IgD-negative memory B cell (primary cell): Measurements from ENCODE around the gene UGT1A10. TPM values are rescaled to one million over a fixed set of nuclear protein-coding genes. Genes with fewer than 3 reads are reported as not detected.
"Not testable (repeated sequence)": the region's sequence is repeated elsewhere in the genome, so short reads cannot be mapped to it uniquely, and the experiment has no call there.

ENCODE experiments used
- H3K27ac Mint-ChIP-seq, 3 donors: one replicate each; pipeline ENCODE4 v1.8.0; 2020 to 2022; ENCODE audit warnings: mild to moderate bottlenecking in 3 of 3, mixed read lengths in 3 of 3, moderate library complexity in 1 of 3
- H3K27me3 Mint-ChIP-seq: one replicate; pipeline ENCODE4 v1.8.0; 2021; ENCODE audit warnings: mixed read lengths
- H3K36me3 Mint-ChIP-seq: one replicate; pipeline ENCODE4 v1.8.0; 2020; ENCODE audit warnings: mild to moderate bottlenecking, mixed read lengths
- H3K4me1 Mint-ChIP-seq, 3 donors: one replicate each; pipeline ENCODE4 v1.8.0; 2020 to 2022; ENCODE audit warnings: mixed read lengths in 3 of 3, mild to moderate bottlenecking in 1 of 3
- H3K4me3 Mint-ChIP-seq, 4 donors: one replicate each; pipeline ENCODE4 v1.8.0; 2020 to 2022; ENCODE audit warnings: mild to moderate bottlenecking in 4 of 4, mixed read lengths in 4 of 4, moderate library complexity in 3 of 4
- H3K9me3 Mint-ChIP-seq, 3 donors: one replicate each; pipeline ENCODE4 v1.8.0; 2020 to 2021; ENCODE audit warnings: mixed read lengths in 3 of 3, mild to moderate bottlenecking in 1 of 3
- polyA plus RNA-seq: library from polyadenylated mRNA; unstranded; fragments of 300-500 nt; fragmentation: Illumina TruSeq; gene quantifications from one replicate; pipeline ENCODE4 v1.2.3, GENCODE V29; 2021

UGT1A10 gene
- polyA plus RNA-seq, 1 donor from 2014 or later, result not detected

GRCh38 chr2:233693963-233694362 lies 57.7 kb downstream of the UGT1A10 start:
- no peaks in the 10 kb centered on the region for H3K4me1 Mint-ChIP-seq
- H3K9me3 Mint-ChIP-seq, result peaks cover 0 to 2% (median 0%) of the 10 kb centered on the region in 3 donors
- no peak overlapping the region for H3K27ac Mint-ChIP-seq
- H3K36me3 Mint-ChIP-seq, result peaks cover 3% of the 10 kb centered on the region
- H3K27me3 Mint-ChIP-seq, result peaks cover 1% of the 10 kb centered on the region
- H3K4me3 Mint-ChIP-seq, result no peak overlapping the region

GRCh38 chr2:233698740-233699139 lies 62.5 kb downstream of the UGT1A10 start:
- no peaks in the 10 kb centered on the region for H3K27me3 Mint-ChIP-seq
- peaks cover 3% of the 10 kb centered on the region for H3K36me3 Mint-ChIP-seq
- H3K4me1 Mint-ChIP-seq, result no peaks in the 10 kb centered on the region
- H3K9me3 Mint-ChIP-seq, result peaks cover 0 to 2% (median 0%) of the 10 kb centered on the region in 3 donors
- H3K27ac Mint-ChIP-seq, result no peak overlapping the region
- H3K4me3 Mint-ChIP-seq, result no peak overlapping the region

GRCh38 chr2:233699424-233700027 lies 63.3 kb downstream of the UGT1A10 start:
- Mint-ChIP-seq H3K27ac (no peak overlapping the region), H3K27me3 (no peaks in the 10 kb centered on the region), H3K4me3 (no peak overlapping the region), H3K36me3 (peaks cover 3% of the 10 kb centered on the region), H3K4me1 (no peaks in the 10 kb centered on the region), H3K9me3 (peaks cover 0 to 4% (median 2%) of the 10 kb centered on the region in 3 donors)

- H3K36me3 Mint-ChIP-seq, result peaks cover 3% of the 10 kb centered on the region
- H3K4me1 Mint-ChIP-seq, result no peaks in the 10 kb centered on the region
- peaks cover 0 to 4% (median 2%) of the 10 kb centered on the region in 3 donors for H3K9me3 Mint-ChIP-seq
- no peak overlapping the region for H3K4me3 Mint-ChIP-seq
- peaks cover 2% of the 10 kb centered on the region for H3K27me3 Mint-ChIP-seq
- no peak overlapping the region for H3K27ac Mint-ChIP-seq
Observed at GRCh38 chr2:233700028-233700635, 63.9 kb downstream of the UGT1A10 start.

GRCh38 chr2:233700842-233701241 lies 64.6 kb downstream of the UGT1A10 start:
- H3K27ac Mint-ChIP-seq, H3K4me1 Mint-ChIP-seq, H3K36me3 Mint-ChIP-seq, H3K9me3 Mint-ChIP-seq, H3K27me3 Mint-ChIP-seq, H3K4me3 Mint-ChIP-seq: not testable (repeated sequence)

- Mint-ChIP-seq H3K4me3 (no peak overlapping the region), H3K27ac (no peak overlapping the region), H3K4me1 (no peaks in the 10 kb centered on the region), H3K36me3 (peaks cover 3% of the 10 kb centered on the region), H3K27me3 (peaks cover 5% of the 10 kb centered on the region), H3K9me3 (peaks cover 0 to 4% (median 0%) of the 10 kb centered on the region in 3 donors)
Observed at GRCh38 chr2:233702238-233702637, 66.0 kb downstream of the UGT1A10 start.

GRCh38 chr2:233705911-233706506 lies 69.8 kb downstream of the UGT1A10 start:
- Mint-ChIP-seq H3K9me3 (peaks cover 0 to 4% (median 0%) of the 10 kb centered on the region in 3 donors), H3K4me1 (no peaks in the 10 kb centered on the region), H3K27ac (no peak overlapping the region), H3K36me3 (no peaks in the 10 kb centered on the region), H3K27me3 (peaks cover 5% of the 10 kb centered on the region), H3K4me3 (no peak overlapping the region)

- Mint-ChIP-seq H3K9me3 (peaks cover 0 to 4% (median 0%) of the 10 kb centered on the region in 3 donors), H3K4me3 (no peak overlapping the region), H3K27ac (no peak overlapping the region), H3K27me3 (peaks cover 7% of the 10 kb centered on the region), H3K36me3 (no peaks in the 10 kb centered on the region), H3K4me1 (peaks cover 0 to 3% (median 0%) of the 10 kb centered on the region in 3 donors)
Observed at GRCh38 chr2:233706720-233707119, 70.5 kb downstream of the UGT1A10 start.

GRCh38 chr2:233707940-233708644 lies 71.8 kb downstream of the UGT1A10 start:
- peaks cover 0 to 3% (median 0%) of the 10 kb centered on the region in 3 donors for H3K4me1 Mint-ChIP-seq
- H3K27ac Mint-ChIP-seq, result no peak overlapping the region
- H3K27me3 Mint-ChIP-seq, result peaks cover 7% of the 10 kb centered on the region
- no peak overlapping the region for H3K4me3 Mint-ChIP-seq
- peaks cover 0 to 4% (median 0%) of the 10 kb centered on the region in 3 donors for H3K9me3 Mint-ChIP-seq
- no peaks in the 10 kb centered on the region for H3K36me3 Mint-ChIP-seq

GRCh38 chr2:233708942-233709341 lies 72.7 kb downstream of the UGT1A10 start:
- Mint-ChIP-seq H3K4me3 (no peak overlapping the region), H3K27ac (no peak overlapping the region), H3K36me3 (no peaks in the 10 kb centered on the region), H3K4me1 (peaks cover 0 to 3% (median 0%) of the 10 kb centered on the region in 3 donors), H3K27me3 (peaks cover 7% of the 10 kb centered on the region), H3K9me3 (peaks cover 0 to 4% (median 0%) of the 10 kb centered on the region in 3 donors)

- H3K27me3 Mint-ChIP-seq, result peaks cover 2% of the 10 kb centered on the region
- H3K36me3 Mint-ChIP-seq, result no peaks in the 10 kb centered on the region
- no peak overlapping the region for H3K4me3 Mint-ChIP-seq
- no peaks in the 10 kb centered on the region for H3K9me3 Mint-ChIP-seq
- H3K27ac Mint-ChIP-seq, result no peak overlapping the region
- H3K4me1 Mint-ChIP-seq, result peaks cover 0 to 3% (median 0%) of the 10 kb centered on the region in 3 donors
Observed at GRCh38 chr2:233711312-233712008, 75.2 kb downstream of the UGT1A10 start.

GRCh38 chr2:233712611-233713261 lies 76.5 kb downstream of the UGT1A10 start, which contains the start of gene UGT1A5:
Gene UGT1A5, plus strand, starts transcription at chr2:233712907. Its CDS starts 85 bp downstream, at chr2:233712992.
- no peak within 1 kb of the TSS for H3K4me3 Mint-ChIP-seq
- peaks cover 4% of the 10 kb centered on the region for H3K27me3 Mint-ChIP-seq
- H3K9me3 Mint-ChIP-seq, result no peaks in the 10 kb centered on the region
- H3K4me1 Mint-ChIP-seq, result peaks cover 0 to 3% (median 0%) of the 10 kb centered on the region in 3 donors
- H3K27ac Mint-ChIP-seq, result peak within 1 kb of the TSS in 1 of 3 donors; percentile 62
- no peaks in the 10 kb centered on the region for H3K36me3 Mint-ChIP-seq

- Mint-ChIP-seq H3K9me3 (no peaks in the 10 kb centered on the region), H3K27me3 (peaks cover 4% of the 10 kb centered on the region), H3K4me3 (no peak overlapping the region), H3K27ac (no peak overlapping the region), H3K36me3 (no peaks in the 10 kb centered on the region), H3K4me1 (peaks cover 0 to 3% (median 0%) of the 10 kb centered on the region in 3 donors)
Observed at GRCh38 chr2:233713262-233713615, 77.0 kb downstream of the UGT1A10 start.

- Mint-ChIP-seq H3K27ac (peak overlapping the region in 1 of 3 donors; percentile 62), H3K4me3 (no peak overlapping the region), H3K27me3 (peaks cover 4% of the 10 kb centered on the region), H3K4me1 (peaks cover 0 to 3% (median 0%) of the 10 kb centered on the region in 3 donors), H3K9me3 (no peaks in the 10 kb centered on the region), H3K36me3 (no peaks in the 10 kb centered on the region)
Observed at GRCh38 chr2:233714121-233714520, 77.9 kb downstream of the UGT1A10 start.
